ENCODE measurements around the gene IFT52. TPM values are rescaled to one million over a fixed set of nuclear protein-coding genes. Genes with fewer than 3 reads are reported as not detected.

Gene IFT52, protein sequence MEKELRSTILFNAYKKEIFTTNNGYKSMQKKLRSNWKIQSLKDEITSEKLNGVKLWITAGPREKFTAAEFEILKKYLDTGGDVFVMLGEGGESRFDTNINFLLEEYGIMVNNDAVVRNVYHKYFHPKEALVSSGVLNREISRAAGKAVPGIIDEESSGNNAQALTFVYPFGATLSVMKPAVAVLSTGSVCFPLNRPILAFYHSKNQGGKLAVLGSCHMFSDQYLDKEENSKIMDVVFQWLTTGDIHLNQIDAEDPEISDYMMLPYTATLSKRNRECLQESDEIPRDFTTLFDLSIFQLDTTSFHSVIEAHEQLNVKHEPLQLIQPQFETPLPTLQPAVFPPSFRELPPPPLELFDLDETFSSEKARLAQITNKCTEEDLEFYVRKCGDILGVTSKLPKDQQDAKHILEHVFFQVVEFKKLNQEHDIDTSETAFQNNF
- 31.3 TPM for polyA plus RNA-seq

DNA sequence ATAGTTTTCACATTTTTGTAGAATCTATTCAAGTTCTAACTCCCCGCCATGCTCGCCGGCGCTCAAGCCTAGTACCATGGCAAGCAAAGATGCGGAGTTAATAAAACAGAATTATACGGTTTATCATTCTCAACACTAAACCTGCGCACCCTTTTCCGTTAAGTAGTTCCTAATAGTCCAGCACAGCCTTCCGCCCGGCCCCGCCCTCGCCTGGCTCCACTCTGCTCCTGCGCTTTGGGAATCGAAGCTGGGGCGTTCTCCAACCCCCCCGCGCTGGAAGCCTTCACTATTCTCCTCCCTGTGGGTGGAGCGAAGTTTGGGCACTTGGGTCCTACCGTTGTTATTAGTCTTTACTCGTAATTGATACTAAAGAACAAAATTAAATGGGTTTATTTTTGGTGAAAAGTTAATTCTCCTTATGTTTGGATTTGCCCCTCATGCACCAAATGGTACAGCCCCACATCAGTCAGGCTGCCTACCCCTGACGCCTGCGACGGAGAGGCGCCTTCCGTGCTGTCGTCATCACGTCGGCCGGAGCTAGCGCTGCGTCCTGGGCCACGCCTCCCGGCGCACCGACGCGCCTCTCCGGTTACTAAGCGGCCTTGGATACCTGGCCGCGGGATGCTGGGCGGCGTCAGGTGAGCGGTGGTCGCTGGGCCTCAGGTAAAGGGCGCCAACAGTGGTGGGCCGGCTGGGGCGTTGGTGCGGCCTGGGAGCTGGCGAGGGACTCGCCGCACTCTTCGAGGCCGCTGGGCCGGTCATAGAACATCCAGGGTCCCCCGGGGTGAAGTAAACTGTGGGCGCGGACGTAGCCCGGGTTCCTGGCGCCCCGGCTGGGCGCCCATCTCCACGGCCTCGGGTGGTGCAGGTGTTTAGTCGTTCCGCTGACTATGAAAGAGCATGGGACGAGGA, at the start of gene IFT52:
Gene IFT52, plus strand, starts transcription at position 546 of the 912 bp plus-strand sequence. CDS start 3,762 bp downstream, outside the sequence.
- Mint-ChIP-seq H3K4me1 (peaks cover 10 to 17% (median 11%) of the 10 kb centered on the region in 3 donors), H3K4me3 (peak within 1 kb of the TSS; percentile 85 to 99 (median 94)), H3K9me3 (no peaks in the 10 kb centered on the region), H3K36me3 (peaks cover 9% of the 10 kb centered on the region), H3K27ac (peak within 1 kb of the TSS; percentile 73 to 99 (median 98)), H3K27me3 (no peaks in the 10 kb centered on the region)

DNA sequence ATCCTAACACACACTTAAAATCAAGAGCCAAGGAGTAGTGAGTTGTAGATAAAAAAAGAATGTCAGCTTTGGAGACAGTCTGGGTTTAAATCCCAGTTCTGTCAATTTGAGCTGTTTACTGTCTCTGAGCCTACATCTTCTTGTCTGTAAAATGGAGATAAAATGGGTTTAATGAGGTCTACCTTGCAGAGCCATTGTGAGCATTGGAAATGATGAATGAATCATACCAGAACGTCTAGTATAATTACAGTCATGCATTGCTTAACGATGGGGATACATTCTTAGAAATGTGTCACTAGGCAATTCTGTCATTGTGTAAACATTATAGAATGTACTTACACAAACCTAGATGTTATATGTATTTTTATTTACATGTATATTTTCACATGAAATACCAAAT, 49.5 kb upstream of the IFT52 start:
- Mint-ChIP-seq H3K4me3 (no peak overlapping the region), H3K4me1 (no peaks in the 10 kb centered on the region), H3K27me3 (no peaks in the 10 kb centered on the region), H3K27ac (no peak overlapping the region), H3K36me3 (peaks cover 2% of the 10 kb centered on the region), H3K9me3 (no peaks in the 10 kb centered on the region)

DNA sequence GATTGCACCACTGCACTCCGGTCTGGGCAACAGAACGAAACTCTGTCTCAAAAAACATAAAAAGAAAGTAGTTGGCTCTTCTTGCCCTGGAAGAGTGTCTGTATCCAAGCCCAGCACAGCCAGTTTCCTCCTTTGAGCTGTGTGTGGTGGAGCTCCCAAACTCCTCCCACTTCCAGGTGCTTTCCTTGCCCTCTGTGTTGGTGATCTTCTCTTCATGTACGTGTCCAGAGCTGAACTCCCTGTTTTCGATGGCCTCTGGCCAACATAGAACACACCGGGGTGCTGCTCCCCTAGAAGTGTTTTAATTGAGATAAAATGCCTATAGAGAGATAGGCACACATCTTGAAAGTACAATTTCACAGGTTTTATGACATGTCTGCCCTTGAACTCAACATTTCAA, 48.6 kb upstream of the IFT52 start:
- Mint-ChIP-seq H3K9me3 (no peaks in the 10 kb centered on the region), H3K27me3 (no peaks in the 10 kb centered on the region), H3K27ac (no peak overlapping the region), H3K36me3 (no peaks in the 10 kb centered on the region), H3K4me1 (no peaks in the 10 kb centered on the region), H3K4me3 (no peak overlapping the region)

DNA sequence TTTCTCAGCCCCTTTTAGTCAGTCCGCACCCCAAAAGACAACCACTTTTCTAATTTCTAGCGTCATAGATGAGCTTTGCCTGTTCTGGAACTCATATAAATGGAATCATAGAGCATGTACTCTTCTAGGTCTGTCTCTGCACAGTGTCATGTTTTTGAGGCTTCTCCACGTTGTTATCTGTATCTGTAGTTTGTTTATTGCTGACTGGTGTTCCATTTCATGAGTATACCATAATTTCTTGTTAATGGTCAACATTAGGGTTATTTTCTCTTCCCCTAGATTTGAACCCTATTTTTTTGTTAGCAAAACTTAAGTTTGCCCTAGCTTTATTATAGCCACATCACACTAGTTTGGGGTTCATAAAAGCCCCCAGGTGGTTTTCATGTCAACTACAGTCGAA, 48.1 kb upstream of the IFT52 start:
- H3K4me3 Mint-ChIP-seq = no peak overlapping the region
- H3K27me3 Mint-ChIP-seq = no peaks in the 10 kb centered on the region
- H3K9me3 Mint-ChIP-seq = peaks cover 0 to 3% (median 2%) of the 10 kb centered on the region in 3 donors
- no peak overlapping the region for H3K27ac Mint-ChIP-seq
- H3K36me3 Mint-ChIP-seq = peaks cover 3% of the 10 kb centered on the region
- H3K4me1 Mint-ChIP-seq = no peaks in the 10 kb centered on the region

DNA sequence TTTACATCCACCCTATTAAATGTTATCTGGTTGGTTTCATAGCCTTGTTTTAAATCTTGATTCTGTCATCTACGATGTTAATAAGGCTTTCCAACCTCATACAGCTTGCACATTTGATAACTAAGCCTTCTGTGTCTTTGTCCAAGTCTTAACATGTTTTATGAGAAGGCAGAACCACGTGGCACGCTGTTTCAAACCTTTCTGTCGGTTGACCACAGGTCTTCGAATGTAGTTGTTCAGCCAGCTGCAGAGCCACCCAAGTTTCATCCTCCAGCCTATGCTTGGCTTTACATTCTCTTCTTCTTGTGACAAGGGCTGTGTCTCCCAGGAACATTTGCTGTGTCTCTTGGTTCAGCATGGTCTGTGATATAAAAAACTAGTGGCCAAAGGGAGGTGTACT, 47.6 kb upstream of the IFT52 start:
- peak overlapping the region in 1 of 3 donors; percentile 32 for H3K27ac Mint-ChIP-seq
- H3K4me3 Mint-ChIP-seq = no peak overlapping the region

DNA sequence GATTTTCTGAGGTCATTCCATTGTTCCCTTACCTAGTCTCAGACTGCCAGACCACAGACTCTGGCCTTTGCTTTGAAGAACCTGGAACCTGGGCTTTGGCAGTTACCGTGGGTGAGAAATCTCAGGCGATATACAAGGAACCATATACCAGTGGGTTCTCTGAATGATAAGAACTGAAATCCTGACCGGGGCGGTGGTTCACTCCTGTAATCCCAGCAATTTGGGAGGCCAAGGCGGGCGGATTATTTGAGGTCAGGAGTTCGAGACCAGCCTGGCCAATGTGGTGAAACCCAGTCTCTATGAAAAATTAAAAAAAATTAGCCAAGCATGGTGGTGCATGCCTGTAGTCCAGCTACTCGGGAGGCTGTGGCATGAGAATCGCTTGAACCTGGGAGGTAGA, 46.2 kb upstream of the IFT52 start:
- Mint-ChIP-seq H3K27me3 (no peaks in the 10 kb centered on the region), H3K27ac (no peak overlapping the region), H3K4me1 (no peaks in the 10 kb centered on the region), H3K36me3 (peaks cover 5% of the 10 kb centered on the region), H3K4me3 (no peak overlapping the region), H3K9me3 (peaks cover 0 to 3% (median 2%) of the 10 kb centered on the region in 3 donors)

More for the DNA sequence above, 47.6 kb upstream of the IFT52 start:
- H3K9me3 Mint-ChIP-seq = peaks cover 0 to 3% (median 2%) of the 10 kb centered on the region in 3 donors
- H3K4me1 Mint-ChIP-seq = no peaks in the 10 kb centered on the region
- no peaks in the 10 kb centered on the region for H3K27me3 Mint-ChIP-seq
- peaks cover 3% of the 10 kb centered on the region for H3K36me3 Mint-ChIP-seq

DNA sequence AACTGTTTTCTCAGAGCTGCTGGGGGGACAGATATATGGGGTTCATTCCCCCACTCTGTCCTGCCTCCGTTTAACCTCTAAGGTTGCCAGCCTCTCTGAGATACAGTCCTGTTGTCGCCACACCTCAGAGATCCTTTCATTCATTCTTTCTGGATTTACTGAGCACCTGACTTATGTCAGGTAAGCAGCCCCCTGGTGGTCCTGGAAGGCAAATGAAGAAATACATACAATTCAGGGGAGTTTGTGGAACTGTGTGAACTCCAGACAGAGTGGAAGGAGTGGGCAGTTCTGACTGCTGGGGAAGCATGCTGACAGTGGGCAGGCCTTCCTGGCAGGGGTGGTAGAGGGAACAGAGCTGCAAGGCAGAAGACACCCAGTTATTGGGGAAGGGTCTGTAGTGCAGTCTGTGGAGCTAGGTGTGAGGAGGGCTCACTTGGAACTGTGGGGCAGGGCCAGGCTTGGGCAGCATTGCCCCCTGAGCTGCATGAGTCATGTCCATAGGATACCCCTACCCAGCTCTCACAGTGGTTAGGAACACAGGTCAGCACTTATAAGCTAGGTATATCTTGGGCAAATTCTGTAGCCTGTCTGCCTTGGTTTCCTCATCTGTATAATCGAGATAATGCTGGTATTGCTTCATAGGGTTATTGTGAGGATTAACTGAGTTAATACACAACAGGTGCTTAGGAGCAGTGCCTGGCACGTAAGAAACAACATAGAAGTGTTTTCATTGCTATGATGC, 44.7 kb upstream of the IFT52 start:
- peaks cover 5% of the 10 kb centered on the region for H3K36me3 Mint-ChIP-seq
- H3K4me3 Mint-ChIP-seq = no peak overlapping the region
- H3K27me3 Mint-ChIP-seq = no peaks in the 10 kb centered on the region
- peaks cover 0 to 3% (median 2%) of the 10 kb centered on the region in 3 donors for H3K9me3 Mint-ChIP-seq
- H3K27ac Mint-ChIP-seq = no peak overlapping the region
- H3K4me1 Mint-ChIP-seq = no peaks in the 10 kb centered on the region

DNA sequence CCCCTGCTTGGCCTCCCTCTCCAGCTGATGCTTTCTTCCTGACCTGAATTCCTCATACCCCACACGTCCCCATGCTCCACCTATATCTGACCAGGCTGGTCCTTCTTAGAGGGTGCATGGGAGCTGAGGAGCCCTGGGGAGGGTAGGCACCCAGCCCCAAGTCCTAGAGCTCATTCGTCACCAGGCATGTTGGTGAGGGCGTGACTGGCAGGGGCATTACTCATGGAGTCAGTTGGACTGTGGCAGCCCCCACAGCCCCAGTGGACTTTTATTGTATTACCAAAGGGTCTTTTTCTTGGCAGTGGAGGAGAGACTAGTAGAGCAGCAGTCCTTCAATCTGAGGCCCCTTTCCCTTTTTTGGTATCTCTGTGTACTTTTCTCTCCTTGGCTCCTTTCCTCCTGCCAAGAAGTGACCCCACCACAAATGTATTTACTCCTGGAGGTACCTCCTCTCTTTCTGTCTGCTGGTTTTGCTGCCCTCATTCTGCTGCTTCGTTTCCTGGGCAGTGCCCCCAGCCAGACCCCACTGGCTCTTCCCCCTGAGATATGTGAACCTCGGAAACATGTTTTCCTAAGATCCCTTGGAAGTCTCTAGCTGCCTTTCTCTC, 42.4 kb upstream of the IFT52 start:
- Mint-ChIP-seq H3K4me3 (no peak overlapping the region), H3K27me3 (no peaks in the 10 kb centered on the region), H3K27ac (peak overlapping the region in 1 of 3 donors; percentile 71), H3K4me1 (peaks cover 0 to 4% (median 0%) of the 10 kb centered on the region in 3 donors), H3K36me3 (peaks cover 8% of the 10 kb centered on the region), H3K9me3 (peaks cover 0 to 3% (median 2%) of the 10 kb centered on the region in 3 donors)

DNA sequence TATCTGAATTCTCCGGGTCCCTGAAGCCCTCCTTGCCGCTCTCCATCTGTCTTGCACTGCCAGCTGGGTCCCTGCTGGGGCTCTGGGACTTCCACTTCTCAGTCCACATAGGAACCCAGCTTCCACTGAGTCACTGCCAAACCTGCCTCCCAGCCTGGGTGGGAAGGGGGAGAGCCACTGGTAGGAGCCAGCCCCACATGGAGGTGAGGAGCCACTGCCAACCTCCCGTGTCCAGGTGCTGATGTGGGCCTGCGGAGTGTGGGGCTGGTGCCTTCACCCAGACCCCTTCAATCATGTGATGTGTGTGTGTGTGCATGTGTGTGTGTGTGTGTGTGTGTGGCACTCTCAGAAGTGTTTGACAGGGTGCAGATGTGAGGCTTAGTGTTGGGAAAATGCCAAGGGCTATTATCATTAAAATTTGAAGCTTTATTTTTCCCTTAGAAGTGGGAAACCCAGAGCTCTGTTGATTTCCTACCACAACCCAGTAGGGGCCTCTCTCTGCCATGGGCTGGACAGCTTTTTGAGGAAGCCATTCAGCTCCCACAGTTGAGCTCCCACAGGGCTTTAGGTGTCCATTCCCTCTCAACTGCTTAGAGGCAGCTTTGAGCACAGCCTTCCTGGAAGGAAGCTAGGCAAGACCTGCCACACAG, 41.2 kb upstream of the IFT52 start:
- H3K27me3 Mint-ChIP-seq = no peaks in the 10 kb centered on the region
- H3K4me3 Mint-ChIP-seq = no peak overlapping the region
- H3K9me3 Mint-ChIP-seq = peaks cover 0 to 3% (median 2%) of the 10 kb centered on the region in 3 donors
- H3K36me3 Mint-ChIP-seq = peaks cover 8% of the 10 kb centered on the region
- no peak overlapping the region for H3K27ac Mint-ChIP-seq
- peaks cover 0 to 4% (median 0%) of the 10 kb centered on the region in 3 donors for H3K4me1 Mint-ChIP-seq

DNA sequence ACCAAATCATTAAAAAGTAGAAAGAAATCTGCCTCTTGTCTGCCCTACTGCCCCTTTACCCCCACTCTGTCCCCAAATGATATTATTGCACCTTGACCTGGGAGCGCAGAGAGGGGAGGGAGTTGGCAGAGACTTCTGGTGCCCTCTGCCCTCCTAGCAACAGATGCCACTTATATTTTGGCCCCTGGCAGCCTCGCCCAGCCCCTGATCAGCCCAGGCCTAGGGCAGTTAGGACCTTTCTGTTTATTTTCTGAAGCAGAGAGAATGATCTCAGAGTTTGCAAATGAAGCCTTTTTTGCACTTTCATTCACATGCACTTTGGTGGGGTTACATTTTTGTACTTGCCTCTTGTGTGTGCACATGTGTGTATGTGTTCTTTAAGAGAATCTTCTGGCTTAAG, 40.3 kb upstream of the IFT52 start:
- Mint-ChIP-seq H3K27ac (no peak overlapping the region), H3K4me1 (peaks cover 0 to 4% (median 0%) of the 10 kb centered on the region in 3 donors), H3K4me3 (no peak overlapping the region), H3K36me3 (peaks cover 8% of the 10 kb centered on the region), H3K27me3 (no peaks in the 10 kb centered on the region), H3K9me3 (peaks cover 0 to 3% (median 2%) of the 10 kb centered on the region in 3 donors)

DNA sequence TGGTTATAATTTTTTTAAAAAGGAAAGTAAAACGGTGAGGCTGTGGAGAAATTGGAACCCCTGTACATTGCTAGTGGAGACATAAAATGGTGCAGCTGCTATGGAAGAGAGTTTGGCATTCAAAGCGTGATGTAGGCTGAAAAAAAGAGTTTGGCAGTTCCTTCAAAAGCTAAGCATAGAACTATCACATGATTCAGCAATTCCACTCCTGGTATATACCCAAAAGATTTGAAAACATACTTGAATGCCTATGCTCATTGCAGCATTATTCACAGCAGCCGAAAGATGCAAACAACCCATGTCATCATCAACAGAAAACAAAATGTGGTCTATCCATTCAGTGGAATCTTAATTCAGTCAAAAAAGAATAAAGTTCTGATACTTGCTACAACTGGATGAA, 36.4 kb upstream of the IFT52 start:
- H3K27me3 Mint-ChIP-seq = peaks cover 4% of the 10 kb centered on the region
- H3K36me3 Mint-ChIP-seq = peaks cover 3% of the 10 kb centered on the region
- H3K27ac Mint-ChIP-seq = no peak overlapping the region
- H3K4me1 Mint-ChIP-seq = peaks cover 0 to 4% (median 0%) of the 10 kb centered on the region in 3 donors
- H3K4me3 Mint-ChIP-seq = no peak overlapping the region
- H3K9me3 Mint-ChIP-seq = no peaks in the 10 kb centered on the region

DNA sequence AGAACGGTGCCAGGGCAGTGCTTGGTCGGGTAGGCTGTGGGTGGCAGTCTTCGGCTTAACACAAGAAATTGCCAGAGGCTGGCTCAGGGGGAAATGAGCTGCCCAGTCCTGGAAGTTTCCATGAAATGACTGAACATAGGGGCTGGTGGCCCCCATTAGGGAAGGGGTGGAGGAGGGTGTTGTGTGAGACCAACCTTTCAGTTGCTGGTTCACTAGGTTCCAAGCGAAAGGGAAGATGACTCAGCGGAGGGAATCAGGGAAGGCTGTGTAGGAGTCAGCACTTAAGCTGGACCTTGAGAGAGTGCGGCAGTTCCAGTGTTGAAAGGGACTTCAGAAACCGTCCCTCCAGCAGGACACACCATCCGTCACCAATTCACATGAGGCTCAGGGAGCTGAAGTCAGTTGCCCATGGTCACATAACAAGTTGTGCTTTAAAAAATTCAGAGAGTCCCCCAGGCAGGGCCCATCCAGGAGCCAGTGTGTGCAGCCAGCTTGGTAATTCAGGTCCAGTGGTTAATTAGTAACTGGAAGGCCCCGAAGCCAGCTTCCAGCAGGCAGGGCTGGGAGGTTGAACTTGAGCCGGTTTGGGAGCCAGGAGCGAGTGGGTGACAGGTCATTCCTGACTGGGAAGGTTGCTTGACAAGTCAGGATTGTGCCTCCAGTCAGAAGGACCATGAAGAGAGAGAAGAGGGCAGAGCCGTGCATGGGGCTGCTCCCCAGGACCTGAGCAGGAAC, 32.2 kb upstream of the IFT52 start, which contains the start of gene SGK2:
Gene SGK2, plus strand, starts transcription at position 616 of the 735 bp plus-strand sequence. CDS start 7,469 bp downstream, outside the sequence.
- peaks cover 0 to 1% (median 0%) of the 10 kb centered on the region in 3 donors for H3K4me1 Mint-ChIP-seq
- no peaks in the 10 kb centered on the region for H3K9me3 Mint-ChIP-seq
- no peak within 1 kb of the TSS for H3K4me3 Mint-ChIP-seq
- no peaks in the 10 kb centered on the region for H3K36me3 Mint-ChIP-seq
- H3K27me3 Mint-ChIP-seq = peaks cover 4% of the 10 kb centered on the region
- no peak within 1 kb of the TSS for H3K27ac Mint-ChIP-seq
